CD4-positive, alpha-beta T cell treated with Interferon alpha-2 for 1 hour (primary cell): ENCODE data around the gene FNDC8.
A peak's percentile ranks its signal among the peaks of the same experiment; 100 is the strongest.
"Not testable (repeated sequence)": the region's sequence is repeated elsewhere in the genome, so short reads cannot be mapped to it uniquely, and the experiment has no call there.

Experiments
- DNase-seq, 2 donors: peaks; one replicate each; pipeline ENCODE4 v3.0.0-alpha.2; 2020 to 2022

Gene FNDC8

GRCh38 chr17:35121315-35121714 is at the start of gene FNDC8:
TSS of gene FNDC8 (plus strand) at chr17:35121615. CDS start at chr17:35121694, 79 bp downstream.
- DNase-seq, result no peak

GRCh38 chr17:35073183-35073790 is 48.1 kb upstream of the FNDC8 start:
- DNase-seq, result peak in 1 of 2 donors; percentile 59

DNA sequence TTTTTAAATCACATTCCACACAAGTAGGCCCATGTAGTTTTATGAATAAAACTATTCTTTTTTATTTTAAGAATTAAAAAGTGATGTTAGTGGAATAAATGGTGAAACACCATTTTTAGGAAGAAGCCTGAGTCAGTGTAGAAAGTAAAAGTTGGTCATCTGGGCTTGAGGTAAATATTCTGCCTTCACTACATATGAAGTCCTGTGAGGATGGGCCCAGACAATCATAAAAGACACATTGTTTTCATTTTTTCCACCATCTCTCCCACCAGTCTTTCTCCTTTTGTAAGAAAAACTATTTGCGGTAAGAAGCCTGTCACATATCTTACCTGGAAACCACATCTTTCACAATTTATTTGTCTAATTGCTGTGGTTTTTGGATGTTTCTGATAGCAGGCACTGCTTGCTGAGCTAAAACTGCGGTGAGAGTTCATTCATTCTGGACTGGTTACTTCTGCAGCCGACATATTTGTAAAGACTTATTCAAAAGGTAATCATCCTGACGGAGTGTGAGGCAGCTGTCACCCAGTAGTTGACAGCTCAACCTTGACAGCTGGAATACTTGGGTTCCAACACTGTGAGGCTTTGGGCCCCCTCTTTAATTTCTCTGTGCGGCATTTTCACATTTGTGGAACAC is 47.3 kb upstream of the FNDC8 start:
- peak in 1 of 2 donors; percentile 49 for DNase-seq

- DNase-seq, result no peak
Observed at GRCh38 chr17:35074711-35075707, 46.4 kb upstream of the FNDC8 start.

GRCh38 chr17:35076874-35077273 is 44.5 kb upstream of the FNDC8 start:
- DNase-seq, result no peak

DNA sequence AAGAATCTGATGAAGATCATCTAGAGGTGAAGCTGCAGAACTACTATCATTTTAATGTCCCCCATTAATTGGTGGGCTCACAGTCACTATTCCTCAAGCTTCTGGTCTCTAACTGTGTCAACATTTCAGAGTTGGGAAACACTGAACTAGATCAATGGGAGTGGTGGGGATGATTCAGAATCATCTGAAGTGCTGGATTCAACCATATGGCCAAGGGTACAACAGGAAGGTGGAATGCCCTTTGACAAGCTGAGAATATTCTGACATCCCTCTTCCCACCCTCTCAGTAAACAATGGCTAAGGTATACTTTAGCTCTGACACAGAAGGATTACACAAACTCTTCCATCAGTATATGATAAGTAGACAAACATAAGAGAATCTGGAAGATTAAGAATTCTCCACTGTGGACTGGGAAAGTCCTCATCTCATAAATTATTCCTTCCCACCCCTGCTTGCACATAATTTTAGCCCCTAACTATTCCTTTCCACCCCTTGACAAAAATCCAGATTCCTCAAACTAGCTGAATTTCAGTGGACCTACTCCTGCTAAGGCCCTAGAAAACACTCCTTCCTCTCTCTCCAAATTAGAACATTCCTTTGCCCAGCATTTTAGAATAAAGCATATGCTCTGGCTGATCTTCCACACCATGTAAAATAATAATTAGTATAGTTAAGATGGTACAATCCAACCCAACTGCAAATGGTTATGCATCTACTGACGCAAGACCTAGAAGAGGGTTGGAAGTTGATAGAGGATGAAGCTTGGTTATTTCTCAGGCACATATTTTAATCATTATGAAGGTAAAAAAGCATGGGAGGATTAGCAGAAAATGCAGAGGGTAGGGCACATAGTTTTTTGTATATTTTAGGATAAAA is 41.6 kb upstream of the FNDC8 start:
- no peak for DNase-seq

GRCh38 chr17:35080536-35080935 is 40.9 kb upstream of the FNDC8 start:
- peak in 1 of 2 donors; percentile 40 for DNase-seq

- no peak for DNase-seq
Observed at GRCh38 chr17:35081638-35082037, 39.8 kb upstream of the FNDC8 start.

DNA sequence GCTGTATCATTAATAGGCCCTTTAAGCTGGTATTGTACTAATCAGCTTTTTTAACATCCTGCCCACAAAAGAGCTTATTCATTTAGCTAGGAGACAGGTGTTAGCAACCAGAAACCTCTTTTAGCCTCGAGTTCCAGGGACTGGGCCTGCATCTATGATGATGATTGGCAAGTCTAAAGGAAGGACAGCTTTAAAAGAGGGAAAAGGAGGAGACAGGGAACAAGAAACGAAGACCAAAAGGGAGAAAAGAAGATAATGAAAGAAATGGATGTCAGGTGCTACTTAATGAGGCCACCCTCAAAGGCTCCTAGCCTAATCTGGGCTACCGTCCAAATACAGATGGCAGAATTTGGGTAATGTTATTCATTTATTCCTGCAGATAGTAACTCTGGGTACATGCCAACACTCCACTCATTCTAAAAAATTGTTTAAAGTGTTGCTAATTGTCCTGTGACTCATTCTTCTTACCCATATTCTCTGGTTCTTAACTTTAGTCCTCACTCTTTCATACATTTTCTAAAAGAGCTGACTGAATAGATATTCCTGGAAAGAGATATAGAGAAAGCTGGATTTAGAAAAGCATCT is 39.2 kb upstream of the FNDC8 start:
- DNase-seq, result peak in 1 of 2 donors; percentile 34

- no peak for DNase-seq
Observed at GRCh38 chr17:35083071-35083470, 38.3 kb upstream of the FNDC8 start.

DNA sequence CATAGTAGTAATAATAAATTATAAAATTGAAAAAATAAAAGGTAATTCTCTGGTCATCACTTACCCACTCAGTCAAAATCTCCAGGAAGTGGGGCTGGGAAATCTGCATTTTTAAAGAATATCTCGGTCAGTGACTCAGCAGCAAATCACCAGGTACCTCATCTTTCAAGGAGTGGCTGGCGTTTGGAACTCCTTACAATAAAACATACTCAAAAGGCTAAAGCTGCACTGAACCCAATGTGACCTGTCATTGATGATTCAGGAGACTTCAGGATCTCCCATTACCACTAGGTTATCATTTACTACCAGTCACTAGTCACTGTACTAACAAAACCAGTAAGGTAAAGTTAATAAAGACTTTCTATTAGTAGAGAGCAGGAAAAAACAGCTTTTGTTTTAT is 36.4 kb upstream of the FNDC8 start:
- no peak for DNase-seq

DNA sequence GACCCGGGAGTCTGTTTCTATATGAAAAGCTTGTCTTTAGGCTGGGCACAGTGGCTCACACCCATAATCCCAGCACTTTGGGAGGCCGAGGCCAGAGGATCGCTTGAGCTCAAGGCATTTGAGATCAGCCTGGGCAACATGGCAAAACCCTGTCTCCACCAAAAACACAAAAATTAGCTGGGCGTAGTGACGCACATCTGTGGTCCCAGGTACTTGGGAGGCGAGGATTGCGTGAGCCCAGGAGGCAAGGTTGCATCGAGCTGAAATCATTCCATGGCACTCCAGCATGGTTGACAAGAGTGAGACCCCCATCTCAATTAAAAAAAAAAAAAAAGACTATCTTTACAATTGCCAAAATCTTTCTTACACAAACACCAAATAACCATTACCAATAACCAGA is 35.3 kb upstream of the FNDC8 start:
- no peak for DNase-seq

DNA sequence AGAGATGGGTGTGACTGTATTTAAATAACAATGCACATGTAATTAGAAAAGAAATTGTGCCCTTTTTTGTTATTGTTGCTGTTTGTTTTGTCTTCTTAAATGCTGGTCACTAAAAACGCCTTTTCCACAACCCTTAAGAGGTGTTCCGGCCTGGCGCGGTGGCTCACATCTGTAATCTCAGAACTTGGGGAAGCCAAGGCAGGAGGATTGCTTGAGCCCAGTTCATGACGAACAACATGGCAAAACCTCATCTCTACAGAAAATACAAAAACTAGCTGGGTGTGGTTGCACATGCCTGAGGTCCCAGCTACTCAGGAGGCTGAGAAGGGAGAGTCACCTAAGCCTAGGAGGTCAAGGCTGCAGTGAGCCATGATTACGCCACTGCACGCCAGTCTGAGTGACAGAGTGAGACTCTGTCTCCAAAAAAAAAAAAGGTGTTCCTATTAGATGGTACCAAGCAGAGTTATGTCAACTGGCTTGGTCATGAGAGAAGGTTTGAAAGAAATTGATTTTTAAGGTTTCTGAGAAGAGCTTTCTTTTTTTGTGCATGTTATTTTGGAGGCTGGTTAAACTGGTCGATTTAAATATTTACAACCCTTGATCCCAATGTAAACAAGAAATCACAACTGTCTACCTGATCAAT is 34.4 kb upstream of the FNDC8 start:
- DNase-seq, result peak in 1 of 2 donors; percentile 30

DNA sequence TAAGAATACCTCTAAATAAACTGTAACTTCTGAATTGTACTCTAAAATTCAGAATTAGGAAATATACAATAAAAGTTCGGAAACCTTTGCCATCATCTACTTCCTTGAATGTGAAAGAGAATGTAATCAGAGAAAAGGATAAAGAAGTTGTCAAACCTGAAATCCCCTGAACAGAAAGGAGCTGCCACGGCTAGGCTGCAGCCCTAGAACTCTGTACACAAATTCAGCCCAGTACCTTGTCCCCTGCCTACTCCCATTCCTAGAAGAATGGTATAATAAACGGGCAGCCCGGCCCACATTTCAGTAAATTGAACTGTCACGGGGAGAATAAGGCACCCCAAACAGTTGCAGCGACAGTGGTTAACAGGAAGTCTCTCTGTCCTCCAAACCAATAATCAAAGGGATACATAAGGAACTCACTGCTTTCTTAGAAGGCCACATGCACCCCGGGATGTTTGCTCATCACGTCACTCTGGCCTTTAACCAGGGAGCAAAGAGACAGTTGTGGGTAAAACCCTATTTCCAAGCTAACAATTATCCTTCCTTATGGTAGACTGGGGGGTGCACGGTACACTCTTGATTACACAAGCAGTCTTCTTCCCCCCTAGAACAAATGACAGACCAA is 33.6 kb upstream of the FNDC8 start:
- peak; percentile 32 to 64 for DNase-seq

DNA sequence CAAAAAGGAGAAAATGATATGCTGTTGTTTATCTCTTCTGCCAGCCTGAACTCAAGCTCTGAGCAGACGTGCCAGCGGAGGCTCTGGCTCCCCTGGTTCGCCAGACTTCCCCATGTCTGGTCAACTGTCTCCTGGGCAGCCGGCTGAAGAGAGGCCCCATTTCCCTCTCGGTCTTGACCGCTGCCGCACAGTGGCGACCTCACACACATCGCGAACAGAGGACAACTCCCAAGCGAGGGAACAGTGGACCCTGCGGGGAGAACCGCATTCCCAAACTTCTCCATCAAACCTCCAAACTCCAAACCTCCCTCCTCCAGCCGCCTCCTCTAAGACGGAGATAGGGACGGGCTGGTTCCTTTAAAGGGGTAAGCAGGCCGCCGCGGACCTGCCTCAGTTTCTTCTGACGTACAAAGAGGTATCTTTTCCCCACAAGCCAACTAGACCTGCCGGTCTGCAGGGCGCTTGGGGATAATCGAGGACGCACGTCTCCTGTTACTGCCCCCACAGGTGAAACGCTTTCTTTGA is 33.0 kb upstream of the FNDC8 start:
- DNase-seq, result peak in 1 of 2 donors; percentile 36

DNA sequence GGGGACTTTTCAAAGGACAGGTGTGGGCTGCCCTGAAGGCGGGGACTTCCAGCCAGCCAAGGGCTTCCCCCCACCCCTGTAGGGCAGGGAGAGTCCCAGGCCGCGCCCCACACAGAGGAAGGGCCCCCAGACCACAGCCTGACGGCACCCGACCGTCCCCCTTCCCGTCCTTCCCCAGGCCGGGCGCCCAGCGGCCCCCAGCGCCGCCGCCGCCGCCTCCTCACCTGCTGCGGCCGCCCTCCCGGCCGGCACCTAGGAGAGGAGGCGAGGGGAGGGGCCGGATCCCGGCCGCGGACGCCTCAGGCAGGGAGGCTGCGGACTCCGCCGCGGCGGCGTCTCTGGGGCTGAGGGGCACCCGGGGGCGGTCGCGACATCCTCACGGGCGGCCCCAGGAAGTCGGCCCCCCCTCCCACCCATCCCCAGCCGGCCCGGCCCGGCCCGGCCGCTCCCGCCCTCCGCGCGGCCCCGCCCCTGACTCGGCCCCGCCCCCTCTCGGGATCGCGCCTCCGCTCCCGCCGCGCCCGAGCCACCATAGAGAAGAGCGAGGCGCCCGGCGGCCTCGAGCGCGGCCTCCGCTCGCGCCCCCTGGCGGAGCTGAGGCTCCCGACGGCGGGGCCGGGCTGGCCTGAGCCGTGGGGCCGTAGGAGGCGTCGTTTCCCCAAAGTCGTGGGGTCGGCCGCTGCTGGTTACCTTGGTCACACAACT is 32.4 kb upstream of the FNDC8 start:
- DNase-seq, result peak; percentile 88 to 94

DNA sequence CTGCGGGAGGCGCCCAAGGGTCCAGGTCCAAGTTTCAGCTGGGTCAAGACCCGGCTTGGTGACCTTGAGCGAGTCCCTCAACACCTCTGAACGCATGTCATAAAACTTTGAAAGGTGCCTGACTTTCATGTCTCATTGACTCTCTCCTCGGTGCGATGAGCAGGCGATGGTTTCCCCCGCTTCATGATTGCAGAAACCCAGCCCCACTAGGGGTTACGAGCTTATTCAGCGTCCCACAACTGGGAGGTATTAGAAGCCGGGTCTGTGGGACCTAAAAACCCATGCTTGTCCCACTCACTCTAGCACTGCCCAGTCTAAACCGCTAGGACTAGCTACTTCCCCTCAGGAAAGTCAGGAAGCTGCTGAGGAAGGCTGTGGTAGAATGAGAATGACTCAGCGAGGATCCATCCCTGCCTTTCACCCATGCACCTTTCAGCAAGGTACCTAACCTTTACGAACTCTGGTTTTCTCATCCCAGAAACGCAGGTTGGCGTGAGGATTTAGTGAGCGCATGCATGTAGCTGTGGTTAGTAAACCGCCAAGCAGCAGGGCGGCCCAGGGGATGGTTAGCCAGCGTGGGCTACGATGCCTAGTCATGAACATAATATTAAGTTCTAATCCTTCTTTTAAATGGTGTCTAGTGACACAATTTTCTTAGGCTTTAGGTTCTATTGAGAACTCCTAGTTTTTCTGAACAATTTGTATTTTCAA is 31.7 kb upstream of the FNDC8 start:
- DNase-seq, result no peak

DNA sequence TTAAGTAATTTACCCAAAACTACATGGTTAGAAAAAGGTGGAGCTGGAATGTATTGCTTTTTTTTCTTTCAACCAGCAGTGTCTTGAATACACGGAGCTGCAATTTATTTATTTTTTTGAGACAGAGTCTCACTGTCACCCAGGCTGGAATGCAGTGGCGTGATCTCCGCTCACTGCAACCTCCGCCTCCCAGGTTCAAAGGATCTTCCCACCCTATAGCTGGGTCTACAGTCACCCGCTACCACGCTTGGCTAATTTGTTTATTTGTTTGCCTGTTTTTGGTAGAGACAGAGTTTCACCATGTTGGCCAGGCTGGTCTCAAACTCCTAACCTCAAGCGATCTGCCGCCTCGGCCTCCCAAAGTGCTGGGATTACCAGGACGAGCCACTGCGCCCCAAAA is 30.7 kb upstream of the FNDC8 start:
- not testable (repeated sequence) for DNase-seq

- DNase-seq, result no peak
Observed at GRCh38 chr17:35094902-35095301, 26.5 kb upstream of the FNDC8 start.
